Vagina (tissue), 2 donors: ENCODE results near the gene CD36.

Source experiments
- CTCF ChIP-seq, 3 experiments: fragments of 450-650 bp in 2 of 3; fragments of 200-600 bp in 1 of 3; sonication (generic) in 1 of 3; IDR thresholded peaks; one replicate each; pipeline ENCODE4 v1.5.1; 2017 to 2019; ENCODE audit warnings: antibody characterized with exemption in 3 of 3, mild to moderate bottlenecking in 2 of 3, moderate library complexity in 2 of 3
- POLR2A ChIP-seq, 2 donors: fragments of 450-650 bp; IDR thresholded peaks; one replicate each; pipeline ENCODE4 v1.6.1; 2017; ENCODE audit warnings: antibody characterized with exemption in 2 of 2, mild to moderate bottlenecking in 2 of 2, moderate library complexity in 2 of 2

DNA sequence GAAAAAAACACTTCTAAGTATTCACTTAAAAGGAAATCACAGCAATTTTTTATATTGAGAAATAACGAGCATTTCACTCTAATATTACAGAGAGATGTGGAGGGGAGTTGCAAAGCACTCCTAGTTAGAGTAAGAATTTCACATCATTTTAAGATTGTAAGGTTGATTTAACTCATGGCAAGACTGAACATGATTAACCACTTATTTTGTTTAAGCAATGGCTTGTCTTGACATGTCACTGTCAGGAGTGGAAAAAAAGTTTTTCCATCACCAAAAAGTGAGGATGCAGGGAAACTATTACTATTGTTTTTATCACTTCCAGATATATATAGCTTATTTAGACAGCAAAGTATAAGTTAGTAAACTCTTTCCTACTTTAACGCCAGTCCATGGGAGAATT, 27.1 kb downstream of the CD36 start:
- TF ChIP-seq CTCF (IDR thresholded peaks at IDR 0.05) (no peak), POLR2A (IDR thresholded peaks at IDR 0.05) (no peak)
